ENCODE results near the gene TEX101.
"Not testable (repeated sequence)": the region's sequence is repeated elsewhere in the genome, so short reads cannot be mapped to it uniquely, and the experiment has no call there.

TEX101 gene

DNA sequence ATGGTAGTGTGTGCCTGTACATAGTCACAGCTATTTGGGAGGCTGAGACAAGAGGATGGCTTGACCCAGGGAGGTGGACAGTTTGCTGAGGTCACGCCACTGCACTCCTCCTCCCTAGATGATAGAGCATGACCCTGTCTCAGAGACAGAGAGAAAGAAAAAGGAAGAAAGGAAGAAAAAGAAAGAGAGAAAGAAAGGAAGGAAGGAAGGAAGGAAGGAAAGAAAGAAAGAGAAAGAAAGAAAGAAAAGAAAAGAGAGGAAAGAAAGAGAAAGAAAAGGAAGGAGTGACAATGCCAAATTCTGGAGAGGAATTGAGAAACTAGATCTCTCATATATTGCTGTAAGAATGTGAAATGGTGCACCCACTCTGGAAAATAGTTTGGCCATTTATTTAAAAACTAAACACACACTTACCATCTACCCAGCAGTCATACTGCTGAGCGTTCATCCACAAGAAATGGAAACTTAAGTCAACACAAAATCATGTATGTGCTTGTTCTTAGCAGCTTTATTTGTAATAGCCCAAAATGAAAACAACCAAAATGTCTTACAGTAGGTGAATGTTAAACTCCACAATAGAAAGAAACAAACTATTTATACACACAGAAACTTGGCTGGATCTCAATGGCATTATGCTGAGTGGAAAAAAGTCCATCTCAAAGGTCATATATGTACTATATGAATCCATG lies 7.5 kb downstream of the TEX101 start:
- no peak for DNase-seq

DNA sequence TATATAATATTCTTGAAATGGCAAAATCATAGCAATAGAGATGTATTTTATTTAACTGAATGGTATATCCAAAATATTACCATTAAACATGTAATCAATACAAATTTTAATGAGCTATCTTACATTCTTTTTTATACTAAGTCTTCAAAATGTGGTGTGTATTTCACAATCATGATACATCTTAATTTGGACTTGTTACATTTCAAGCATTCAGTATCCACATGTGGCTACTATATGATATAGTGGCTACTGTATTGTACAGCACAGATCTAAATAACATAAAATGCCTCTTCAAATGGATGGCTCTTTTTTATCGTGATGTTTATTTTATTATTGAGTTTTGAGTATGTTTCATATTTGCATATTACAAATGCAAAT lies 8.0 kb downstream of the TEX101 start:
- DNase-seq, result no peak

DNA sequence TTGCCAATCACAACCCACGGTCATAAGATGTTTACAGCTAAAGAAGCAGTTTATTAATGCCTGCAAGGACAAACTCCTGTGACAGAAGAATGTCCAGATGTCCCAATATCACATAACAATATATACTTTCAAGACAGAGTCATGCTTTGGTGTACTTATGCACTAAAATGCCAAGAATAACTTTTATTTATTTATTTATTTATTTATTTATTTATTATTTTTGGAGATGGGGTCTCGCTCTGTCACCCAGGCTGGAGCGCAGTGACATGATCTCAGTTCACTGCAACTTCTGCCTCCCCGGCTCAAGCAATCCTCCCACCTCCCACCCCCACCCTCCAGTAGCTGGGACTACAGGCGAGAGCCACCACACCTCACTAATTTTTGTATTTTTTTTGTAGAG lies 9.1 kb downstream of the TEX101 start:
- DNase-seq, result no peak

DNA sequence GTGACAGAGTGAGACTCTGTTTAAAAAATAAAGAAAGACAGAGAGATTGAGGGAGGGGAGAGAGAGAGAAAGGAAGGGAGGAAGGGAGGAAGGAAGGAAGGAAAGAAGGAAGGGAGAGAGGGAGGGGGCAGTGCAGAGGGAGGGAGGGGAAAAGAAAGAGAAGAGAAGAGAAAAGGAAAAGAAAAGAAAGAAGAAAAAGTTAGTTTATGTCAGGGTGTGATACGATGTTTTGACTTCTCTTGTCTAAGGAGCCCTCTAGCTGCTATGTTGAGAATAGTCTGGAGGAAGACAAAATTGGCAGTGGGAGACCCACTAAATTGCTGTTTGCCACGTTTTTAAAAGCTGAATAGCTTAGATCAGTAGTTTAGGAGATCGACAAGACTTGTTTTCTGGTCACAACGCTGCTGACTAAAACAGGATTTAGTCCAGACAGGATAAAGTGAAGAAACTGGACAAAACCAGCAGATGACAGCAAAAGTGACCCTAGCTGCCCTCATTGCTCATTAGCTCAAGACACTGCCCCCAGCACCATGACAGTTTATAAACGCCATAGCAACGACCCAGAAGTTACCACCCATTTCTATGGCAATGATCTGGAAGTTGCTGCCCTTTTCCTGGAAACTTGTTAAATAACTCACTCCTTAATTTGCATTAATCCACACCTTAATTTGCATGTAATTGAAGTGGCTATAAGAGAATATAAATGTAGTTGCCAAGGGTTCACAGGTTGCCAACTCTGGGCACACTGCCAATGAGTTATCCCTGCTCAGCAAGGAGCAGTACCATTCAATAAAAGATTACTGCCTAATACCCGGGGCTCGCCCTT lies 11.1 kb downstream of the TEX101 start:
- DNase-seq, result peak in 2 of 6 experiments; percentile 3 to 6

DNA sequence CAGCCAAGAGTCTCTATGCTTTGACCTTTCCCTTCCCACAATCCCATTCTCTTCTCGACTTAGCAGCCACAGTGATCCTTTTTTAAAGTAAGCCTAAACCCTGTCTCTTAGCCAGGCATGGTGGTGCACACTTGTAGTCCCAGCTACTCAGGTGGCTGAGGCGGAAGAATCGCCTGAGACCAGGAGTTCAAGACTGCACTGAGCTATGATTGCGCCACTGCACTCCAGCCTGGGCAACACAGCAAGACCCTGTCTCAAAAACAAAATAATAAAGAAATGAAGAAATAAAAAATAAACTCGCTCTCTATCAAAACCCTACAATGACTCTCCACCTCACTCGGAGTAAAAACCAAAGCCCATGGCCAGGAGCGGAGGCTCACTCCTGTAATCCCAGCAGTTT lies 14.7 kb downstream of the TEX101 start:
- DNase-seq, result no peak

DNA sequence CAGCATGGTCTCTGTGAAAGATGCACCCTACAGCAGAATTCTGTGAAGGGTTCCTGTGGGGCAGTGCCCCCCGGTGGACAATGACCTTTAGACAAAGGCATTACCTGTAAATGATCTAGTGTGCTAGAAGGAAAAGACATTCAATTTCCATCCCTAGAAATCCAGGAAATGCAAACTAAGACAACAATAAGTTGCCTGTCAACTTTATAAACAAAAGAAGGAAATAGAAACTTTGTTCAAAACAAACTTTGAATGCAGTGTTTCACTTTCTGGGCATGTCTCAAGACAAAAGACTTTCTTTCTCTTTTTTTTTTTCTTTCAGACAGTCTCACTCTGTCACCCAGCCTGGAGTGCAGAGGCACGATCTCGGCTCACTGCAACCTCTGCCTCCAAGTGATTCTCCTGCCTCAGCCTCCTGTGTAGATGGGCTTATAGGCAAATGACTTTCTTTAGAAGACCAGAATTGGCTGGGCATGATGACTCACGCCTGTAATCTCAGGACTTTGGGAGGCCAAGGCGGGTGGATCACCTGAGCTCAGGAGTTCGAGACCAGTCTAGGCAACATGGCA lies 15.5 kb downstream of the TEX101 start:
- DNase-seq, result peak in 4 of 6 experiments; percentile 6 to 57 (median 23)

DNA sequence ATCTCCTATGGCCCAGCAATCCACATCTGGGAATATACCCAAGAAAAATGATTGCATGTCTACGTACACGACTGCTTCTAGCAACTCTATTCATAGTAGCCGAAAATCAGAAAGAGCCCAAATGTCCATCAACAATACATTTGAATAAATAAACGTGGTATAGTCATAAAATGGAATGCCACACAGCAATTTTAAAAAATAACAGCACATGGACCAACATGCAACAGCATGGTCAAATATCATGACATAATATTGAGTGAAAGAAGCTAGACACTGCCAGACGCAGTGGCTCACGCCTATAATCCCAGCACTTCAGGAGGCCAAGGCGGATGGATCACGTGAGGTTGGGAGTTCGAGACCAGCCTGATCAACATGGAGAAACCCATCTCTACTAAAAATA lies 16.3 kb downstream of the TEX101 start:
- DNase-seq, result no peak

GRCh38 chr19:43433358-43433673 lies 18.6 kb downstream of the TEX101 start:
- no peak for DNase-seq

DNA sequence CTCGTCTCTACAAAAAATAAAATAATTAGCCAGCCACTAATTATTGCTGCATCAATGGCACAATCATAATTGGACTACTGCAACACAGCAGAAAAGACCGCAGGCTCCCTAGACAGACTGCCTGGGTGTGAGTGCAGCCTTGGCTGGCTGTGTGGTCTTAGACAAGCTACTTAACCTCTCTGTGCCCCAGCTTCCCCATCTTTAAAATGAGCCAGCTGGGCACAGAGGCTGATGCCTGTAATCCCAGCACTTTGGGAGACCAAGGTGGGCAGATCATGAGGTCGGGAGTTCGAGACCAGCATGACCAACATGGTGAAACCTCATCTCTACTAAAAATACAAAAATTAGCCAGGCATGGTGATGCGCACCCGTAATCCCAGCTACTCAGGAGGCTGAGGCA lies 19.0 kb downstream of the TEX101 start:
- no peak for DNase-seq

DNA sequence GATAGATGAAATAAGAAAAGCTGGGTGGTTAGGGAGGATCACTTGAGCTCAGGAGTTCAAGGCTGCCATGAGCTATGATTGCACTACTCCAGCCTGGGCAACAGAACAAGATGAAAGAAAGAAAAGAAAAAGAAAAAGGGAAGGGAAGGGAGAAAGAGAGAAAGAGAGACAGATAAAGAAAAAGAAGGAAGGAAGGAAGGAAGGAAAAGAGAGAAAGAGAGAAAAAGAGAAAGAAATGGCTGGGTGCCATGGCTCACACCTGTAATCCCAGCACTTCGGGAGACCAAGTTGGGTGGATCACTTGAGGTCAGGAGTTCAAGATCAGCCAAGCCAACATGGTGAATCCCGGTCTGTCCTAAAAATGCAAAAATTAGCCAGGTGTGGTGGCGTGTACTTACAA lies 21.1 kb downstream of the TEX101 start:
- DNase-seq, result no peak

DNA sequence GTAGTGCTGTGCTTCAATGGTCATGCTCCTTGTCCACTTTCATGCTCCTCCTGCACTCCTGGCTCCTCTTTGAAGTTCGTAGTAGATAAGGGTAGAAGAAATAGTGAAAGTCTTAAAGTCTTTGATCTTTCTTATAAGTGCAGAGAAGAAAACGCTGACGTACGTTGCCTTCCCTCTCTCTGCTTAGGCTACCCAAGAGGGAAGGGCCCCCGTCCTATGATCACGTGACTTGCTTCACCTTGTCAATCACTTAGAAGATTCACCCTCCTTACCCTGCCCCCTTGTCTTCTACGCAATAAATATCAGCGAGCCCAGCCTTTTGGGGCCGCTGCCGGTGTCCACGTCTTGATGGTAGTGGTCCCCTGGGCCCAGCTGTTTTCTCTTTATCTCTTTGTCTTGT lies 22.6 kb downstream of the TEX101 start:
- DNase-seq, result peak; percentile 6 to 40 (median 15)

GRCh38 chr19:43437712-43438111 lies 23.0 kb downstream of the TEX101 start:
- DNase-seq, result no peak

- no peak for DNase-seq
Observed at GRCh38 chr19:43438291-43439031, 23.8 kb downstream of the TEX101 start.

GRCh38 chr19:43439032-43439708 lies 24.5 kb downstream of the TEX101 start:
- peak; percentile 35 to 86 (median 62) for DNase-seq

DNA sequence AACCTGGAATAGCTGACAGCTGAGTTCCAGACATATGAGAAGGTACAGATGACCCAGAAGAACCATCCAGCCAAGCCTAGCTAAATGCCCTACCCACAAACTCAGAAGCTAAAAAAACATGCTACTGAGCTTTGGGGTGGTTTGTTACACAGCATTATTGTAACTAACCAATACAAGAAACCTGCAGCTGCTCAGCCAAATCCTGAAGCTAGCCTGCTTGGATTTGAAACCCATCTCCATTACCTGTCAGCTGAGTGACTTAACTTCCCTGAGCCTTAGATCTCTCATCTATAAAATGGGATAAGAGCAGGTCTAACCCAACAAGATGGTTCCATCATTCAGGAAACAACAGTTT lies 25.0 kb downstream of the TEX101 start:
- no peak for DNase-seq

DNA sequence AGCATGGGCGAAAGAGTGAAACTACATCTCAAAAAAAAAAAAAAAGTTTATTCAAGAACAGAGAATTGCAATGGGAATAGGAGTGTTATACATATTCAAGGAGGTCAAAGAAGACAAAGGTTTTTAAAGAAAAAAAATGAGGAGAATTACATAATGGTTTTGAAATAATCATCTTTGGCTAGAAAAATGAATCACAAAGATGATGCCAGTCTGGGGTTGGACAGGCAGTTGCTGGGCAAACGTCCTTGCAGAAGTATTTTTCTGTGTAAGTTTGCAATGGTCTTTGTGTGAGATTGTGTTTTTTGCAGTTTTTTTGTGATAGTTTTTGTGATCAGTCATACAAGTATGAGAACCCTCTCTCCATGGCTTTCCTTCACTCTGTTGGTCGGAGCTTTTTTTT lies 27.0 kb downstream of the TEX101 start:
- no peak for DNase-seq

- DNase-seq, result not testable (repeated sequence)
Observed at GRCh38 chr19:43444091-43444490, 29.4 kb downstream of the TEX101 start.

GRCh38 chr19:43444531-43445287 lies 30.0 kb downstream of the TEX101 start:
- no peak for DNase-seq

- no peak for DNase-seq
Observed at GRCh38 chr19:43445426-43445825, 30.7 kb downstream of the TEX101 start.

GRCh38 chr19:43446746-43447489 lies 32.2 kb downstream of the TEX101 start:
- DNase-seq, result peak; percentile 59 to 84 (median 76)

GRCh38 chr19:43447655-43448054 lies 33.0 kb downstream of the TEX101 start:
- DNase-seq, result no peak

Measured in stimulated activated naive CD4-positive, alpha-beta T cell (primary cell).